ENCODE results near the gene RCBTB1.

GRCh38 chr13:49594576-49594975 is 9.2 kb upstream of the RCBTB1 start:
- TF ChIP-seq MAX (IDR thresholded peaks at IDR 0.05): no peak
- no peak for TF ChIP-seq RAD21 (IDR thresholded peaks at IDR 0.05; ENCODE audit: low read depth)
- no peak for TF ChIP-seq USF1 (IDR thresholded peaks at IDR 0.05)

Data from Ishikawa (cell line).